ENCODE results near the gene PIP4K2A.

Gene PIP4K2A

GRCh38 chr10:22666287-22667092 is 47.9 kb downstream of the PIP4K2A start:
- DNase-seq (ENCODE audit: low read depth): no peak

- DNase-seq (ENCODE audit: low read depth): no peak
Observed at GRCh38 chr10:22665329-22665728, 49.0 kb downstream of the PIP4K2A start.

GRCh38 chr10:22662733-22663330 is 51.5 kb downstream of the PIP4K2A start:
- no peak for DNase-seq (ENCODE audit: low read depth)

- DNase-seq (ENCODE audit: low read depth): no peak
Observed at GRCh38 chr10:22659866-22660265, 54.5 kb downstream of the PIP4K2A start.

- DNase-seq (ENCODE audit: low read depth): no peak
Observed at GRCh38 chr10:22658745-22659410, 55.5 kb downstream of the PIP4K2A start.

GRCh38 chr10:22657566-22658225 is 56.7 kb downstream of the PIP4K2A start:
- DNase-seq (ENCODE audit: low read depth): no peak

- no peak for DNase-seq (ENCODE audit: low read depth)
Observed at GRCh38 chr10:22657024-22657423, 57.4 kb downstream of the PIP4K2A start.

GRCh38 chr10:22656036-22656435 is 58.3 kb downstream of the PIP4K2A start:
- no peak for DNase-seq (ENCODE audit: low read depth)

GRCh38 chr10:22655312-22655981 is 58.9 kb downstream of the PIP4K2A start:
- DNase-seq (ENCODE audit: low read depth): peak; percentile 34

- no peak for DNase-seq (ENCODE audit: low read depth)
Observed at GRCh38 chr10:22652988-22653481, 61.3 kb downstream of the PIP4K2A start.

GRCh38 chr10:22651276-22651980 is 63.0 kb downstream of the PIP4K2A start:
- DNase-seq (ENCODE audit: low read depth): no peak

GRCh38 chr10:22649994-22650393 is 64.4 kb downstream of the PIP4K2A start:
- DNase-seq (ENCODE audit: low read depth): no peak

GRCh38 chr10:22649390-22649841 is 65.0 kb downstream of the PIP4K2A start:
- DNase-seq (ENCODE audit: low read depth): no peak

GRCh38 chr10:22648547-22648961 is 65.8 kb downstream of the PIP4K2A start:
- peak; percentile 93 for DNase-seq (ENCODE audit: low read depth)

GRCh38 chr10:22647244-22647643 is 67.1 kb downstream of the PIP4K2A start:
- no peak for DNase-seq (ENCODE audit: low read depth)

- DNase-seq (ENCODE audit: low read depth): no peak
Observed at GRCh38 chr10:22646388-22646853, 68.0 kb downstream of the PIP4K2A start.

- DNase-seq (ENCODE audit: low read depth): no peak
Observed at GRCh38 chr10:22644222-22644621, 70.2 kb downstream of the PIP4K2A start.

GRCh38 chr10:22643775-22644174 is 70.6 kb downstream of the PIP4K2A start:
- no peak for DNase-seq (ENCODE audit: low read depth)

GRCh38 chr10:22643116-22643515 is 71.3 kb downstream of the PIP4K2A start:
- DNase-seq (ENCODE audit: low read depth): no peak

- DNase-seq (ENCODE audit: low read depth): no peak
Observed at GRCh38 chr10:22641743-22642142, 72.6 kb downstream of the PIP4K2A start.

- no peak for DNase-seq (ENCODE audit: low read depth)
Observed at GRCh38 chr10:22640359-22640758, 74.0 kb downstream of the PIP4K2A start.
